ENCODE results near the gene CA4. TPM values are rescaled to one million over a fixed set of nuclear protein-coding genes. Genes with fewer than 3 reads are reported as not detected.

The CA4 gene
- total RNA-seq, 1 experiment from 2014 or later, result 0.78 TPM

GRCh38 chr17:60138769-60139437 is 10.9 kb upstream of the CA4 start:
- CTCF ChIA-PET, result no interaction called here
- no peak overlapping the region for H3K4me3 Mint-ChIP-seq (ENCODE audit: low read depth, unreplicated experiment)
- no peaks in the 10 kb centered on the region for H3K9me3 Mint-ChIP-seq (ENCODE audit: low read depth, unreplicated experiment)
- BruUV-seq (replicated peaks), result no TSS peak
- H3K27me3 Mint-ChIP-seq (ENCODE audit: unreplicated experiment), result peaks cover 17% of the 10 kb centered on the region
- intact Hi-C loops (cut with micrococcal nuclease; ENCODE audit: unreplicated experiment), result no loop called here
- peaks cover 23% of the 10 kb centered on the region for H3K36me3 Mint-ChIP-seq (ENCODE audit: insufficient read depth, unreplicated experiment)
- peaks cover 27% of the 10 kb centered on the region for H3K4me1 Mint-ChIP-seq (ENCODE audit: low read depth, unreplicated experiment)
- TF ChIP-seq CTCF (IDR thresholded peaks at IDR 0.05; ENCODE audit: unreplicated experiment), result no peak
- DNase-seq, result no peak
- no peak overlapping the region for H3K27ac Mint-ChIP-seq (ENCODE audit: unreplicated experiment)

GRCh38 chr17:60139438-60140285 is 10.1 kb upstream of the CA4 start:
- Mint-ChIP-seq H3K27me3 (ENCODE audit: unreplicated experiment) (peaks cover 24% of the 10 kb centered on the region), H3K9me3 (ENCODE audit: low read depth, unreplicated experiment) (no peaks in the 10 kb centered on the region), H3K27ac (ENCODE audit: unreplicated experiment) (no peak overlapping the region), H3K36me3 (ENCODE audit: insufficient read depth, unreplicated experiment) (peaks cover 16% of the 10 kb centered on the region), H3K4me3 (ENCODE audit: low read depth, unreplicated experiment) (no peak overlapping the region), H3K4me1 (ENCODE audit: low read depth, unreplicated experiment) (peaks cover 20% of the 10 kb centered on the region)
- BruUV-seq (replicated peaks), result no TSS peak
- no peak for TF ChIP-seq CTCF (IDR thresholded peaks at IDR 0.05; ENCODE audit: unreplicated experiment)
- CTCF ChIA-PET, result no interaction called here
- DNase-seq, result no peak
- intact Hi-C loops (cut with micrococcal nuclease; ENCODE audit: unreplicated experiment), result loop anchor here (10.0 kb wide), 1 partner anchor 295 kb away; no protein-coding TSS in a partner anchor

DNA sequence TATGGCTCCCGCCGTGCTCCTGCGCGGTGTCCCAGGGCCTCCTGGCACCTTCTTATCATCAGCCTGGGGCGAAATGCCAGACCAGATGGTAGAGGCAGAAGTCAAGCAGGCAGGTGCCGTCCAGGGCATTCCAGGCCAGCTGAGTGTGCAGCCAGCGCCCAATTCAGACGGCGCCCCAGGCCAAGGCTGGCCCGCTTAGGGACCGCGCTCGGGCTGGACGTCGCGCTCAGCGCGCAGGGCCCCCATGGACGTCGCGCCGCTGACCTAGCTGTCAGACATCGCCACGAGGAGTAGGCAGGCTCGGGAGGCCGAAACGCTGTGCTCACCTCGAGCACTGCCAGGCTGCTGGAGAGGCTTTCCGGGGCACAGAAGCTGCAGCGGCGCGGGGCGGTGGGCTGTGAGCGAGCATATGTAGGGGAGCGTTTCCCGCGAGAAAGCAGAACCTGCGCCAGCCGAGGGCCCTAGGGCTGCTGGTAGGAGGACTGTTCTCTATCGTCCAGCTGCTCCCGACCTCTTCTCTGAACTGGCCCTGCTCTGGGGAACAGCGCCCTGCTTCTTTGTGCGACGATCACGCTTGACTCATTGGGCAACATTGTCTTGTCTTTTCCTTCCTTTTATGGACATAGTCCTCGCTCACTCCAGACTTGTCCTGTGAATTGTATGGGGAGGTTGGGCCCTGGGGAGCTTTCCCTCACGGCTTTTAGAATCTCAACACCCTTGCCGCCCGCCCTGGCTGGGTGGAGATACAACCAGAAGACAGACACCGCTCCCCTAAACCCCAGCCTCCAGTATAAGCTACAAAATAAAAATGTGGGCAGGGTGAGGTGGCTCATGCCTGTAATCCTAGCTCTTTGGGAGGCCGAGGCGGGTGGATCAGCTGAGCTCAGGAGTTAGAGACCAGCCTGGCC is 8.4 kb upstream of the CA4 start:
- intact Hi-C loops (cut with micrococcal nuclease; ENCODE audit: unreplicated experiment), result loop anchor here (2.0 to 10.0 kb wide), 2 partner anchors 33 to 293 kb away; no protein-coding TSS in a partner anchor
- no peak overlapping the region for H3K27ac Mint-ChIP-seq (ENCODE audit: unreplicated experiment)
- no TSS peak for BruUV-seq (replicated peaks)
- CTCF ChIA-PET, result interaction anchor here (0.6 to 1.3 kb wide), 4 partner anchors 14 to 89 kb away, joined by 3 to 8 read pairs (median 4); no protein-coding TSS in a partner anchor
- H3K4me3 Mint-ChIP-seq (ENCODE audit: low read depth, unreplicated experiment), result peak overlapping the region; percentile 45
- H3K4me1 Mint-ChIP-seq (ENCODE audit: low read depth, unreplicated experiment), result peaks cover 19% of the 10 kb centered on the region
- no peaks in the 10 kb centered on the region for H3K36me3 Mint-ChIP-seq (ENCODE audit: insufficient read depth, unreplicated experiment)
- TF ChIP-seq CTCF (IDR thresholded peaks at IDR 0.05; ENCODE audit: unreplicated experiment), result no peak
- no peak for DNase-seq
- H3K27me3 Mint-ChIP-seq (ENCODE audit: unreplicated experiment), result peaks cover 41% of the 10 kb centered on the region
- no peaks in the 10 kb centered on the region for H3K9me3 Mint-ChIP-seq (ENCODE audit: low read depth, unreplicated experiment)

Data from Calu3 (cell line).